ENCODE measurements around the gene TMEM123. TPM values are rescaled to one million over a fixed set of nuclear protein-coding genes. Genes with fewer than 3 reads are reported as not detected.

TMEM123 gene
- total RNA-seq, 1 experiment from 2014 or later, result 116 TPM

- no peaks in the 10 kb centered on the region for H3K27me3 Mint-ChIP-seq (ENCODE audit: low read depth)
- TF ChIP-seq MLX (CRISPR knock-in tag; IDR thresholded peaks at IDR 0.05), result no peak
- no peak for TF ChIP-seq AFF4 (CRISPR knock-in tag; IDR thresholded peaks at IDR 0.05; ENCODE audit: borderline replicate concordance)
- no peak for TF ChIP-seq ETV6 (CRISPR knock-in tag; IDR thresholded peaks at IDR 0.05)
- TF ChIP-seq JAZF1 (CRISPR knock-in tag; IDR thresholded peaks at IDR 0.05), result no peak
- TF ChIP-seq ZNF416 (CRISPR knock-in tag; IDR thresholded peaks at IDR 0.05), result no peak
- no peak for TF ChIP-seq FOXP4 (CRISPR knock-in tag; IDR thresholded peaks at IDR 0.05)
- TF ChIP-seq ZNF281 (CRISPR knock-in tag; IDR thresholded peaks at IDR 0.05), result no peak
- TF ChIP-seq GRHL2 (CRISPR knock-in tag; IDR thresholded peaks at IDR 0.05; ENCODE audit: insufficient replicate concordance, severe bottlenecking), result no peak
- no peak for TF ChIP-seq TP53 (CRISPR knock-in tag; IDR thresholded peaks at IDR 0.05)
- no peak for TF ChIP-seq EMX1 (CRISPR knock-in tag; IDR thresholded peaks at IDR 0.05)
- TF ChIP-seq NR1H2 (CRISPR knock-in tag; IDR thresholded peaks at IDR 0.05), result no peak
- TF ChIP-seq ZNF219 (CRISPR knock-in tag; IDR thresholded peaks at IDR 0.05; ENCODE audit: borderline replicate concordance), result no peak
- TF ChIP-seq ZMAT4 (CRISPR knock-in tag; IDR thresholded peaks at IDR 0.05), result no peak
- no peak for TF ChIP-seq SMAD4 (CRISPR knock-in tag; IDR thresholded peaks at IDR 0.05)
- no peak for TF ChIP-seq JUN (CRISPR knock-in tag; IDR thresholded peaks at IDR 0.05)
- TF ChIP-seq E2F4 (CRISPR knock-in tag; IDR thresholded peaks at IDR 0.05; ENCODE audit: borderline replicate concordance, low read depth), result no peak
- no peak for TF ChIP-seq ZNF423 (CRISPR knock-in tag; IDR thresholded peaks at IDR 0.05)
- no peak for TF ChIP-seq E2F5 (CRISPR knock-in tag; IDR thresholded peaks at IDR 0.05)
- no peak for TF ChIP-seq ESRRA (CRISPR knock-in tag; IDR thresholded peaks at IDR 0.05; ENCODE audit: borderline replicate concordance)
- POLR2A ChIA-PET, result no interaction called here
- CTCF ChIA-PET, result no interaction called here
- DNase-seq (ENCODE audit: low spot score) (no peak), ATAC-seq (no peak)
- peaks cover 6% of the 10 kb centered on the region for H3K36me3 Mint-ChIP-seq
- peaks cover 16% of the 10 kb centered on the region for H3K4me1 Mint-ChIP-seq
- no peak overlapping the region for H3K27ac Mint-ChIP-seq
- H3K9me3 Mint-ChIP-seq, result no peaks in the 10 kb centered on the region
- H3K4me3 Mint-ChIP-seq, result no peak overlapping the region
Observed at GRCh38 chr11:102386136-102386734, 66.3 kb downstream of the TMEM123 start.
